Measurements from ENCODE around the gene GLO1. TPM values are rescaled to one million over a fixed set of nuclear protein-coding genes. Genes with fewer than 3 reads are reported as not detected.

The GLO1 gene
- polyA plus RNA-seq, 1 experiment, result 123 TPM

- ChIA-PET POLR2A (no interaction called here), CTCF (no interaction called here)
- no peak for TF ChIP-seq CTCF (IDR thresholded peaks at IDR 0.05; ENCODE audit: low read depth, low read length)
- no peaks in the 10 kb centered on the region for H3K9me3 ChIP-seq (ENCODE audit: control insufficient read depth, insufficient read depth, low read length)
- H3K27me3 ChIP-seq (ENCODE audit: control insufficient read depth, insufficient read depth, low read length), result no peaks in the 10 kb centered on the region
- H3K27ac ChIP-seq (ENCODE audit: low read depth, low read length), result no peak overlapping the region
- H3K4me3 ChIP-seq (ENCODE audit: low read depth, low read length), result no peak overlapping the region
- no peak for DNase-seq (ENCODE audit: low read depth, low spot score)
These were observed 15.4 kb downstream of the GLO1 start for GRCh38 chr6:38687549-38687948.

GRCh38 chr6:38687043-38687353 is 15.9 kb downstream of the GLO1 start:
- ChIA-PET CTCF (no interaction called here), POLR2A (interaction anchor here (0.8 kb wide), 1 partner anchor 255 kb away, joined by 3 read pairs; no protein-coding TSS in a partner anchor)
- no peak for TF ChIP-seq CTCF (IDR thresholded peaks at IDR 0.05; ENCODE audit: low read depth, low read length)
- H3K27me3 ChIP-seq (ENCODE audit: control insufficient read depth, insufficient read depth, low read length), result no peaks in the 10 kb centered on the region
- H3K27ac ChIP-seq (ENCODE audit: low read depth, low read length), result no peak overlapping the region
- H3K9me3 ChIP-seq (ENCODE audit: control insufficient read depth, insufficient read depth, low read length), result no peaks in the 10 kb centered on the region
- no peak overlapping the region for H3K4me3 ChIP-seq (ENCODE audit: low read depth, low read length)
- no peak for DNase-seq (ENCODE audit: low read depth, low spot score)

GRCh38 chr6:38686270-38687042 is 16.5 kb downstream of the GLO1 start:
- Histone ChIP-seq H3K9me3 (ENCODE audit: control insufficient read depth, insufficient read depth, low read length) (no peaks in the 10 kb centered on the region), H3K27ac (ENCODE audit: low read depth, low read length) (no peak overlapping the region), H3K27me3 (ENCODE audit: control insufficient read depth, insufficient read depth, low read length) (no peaks in the 10 kb centered on the region), H3K4me3 (ENCODE audit: low read depth, low read length) (no peak overlapping the region)
- TF ChIP-seq CTCF (IDR thresholded peaks at IDR 0.05; ENCODE audit: low read depth, low read length), result no peak
- ChIA-PET POLR2A (interaction anchor here (0.6 to 0.8 kb wide), 2 partner anchors 17 to 255 kb away, joined by 3 read pairs; no protein-coding TSS in a partner anchor), CTCF (no interaction called here)
- no peak for DNase-seq (ENCODE audit: low read depth, low spot score)

GRCh38 chr6:38684904-38685303 is 18.0 kb downstream of the GLO1 start:
- no peak overlapping the region for H3K4me3 ChIP-seq (ENCODE audit: low read depth, low read length)
- TF ChIP-seq CTCF (IDR thresholded peaks at IDR 0.05; ENCODE audit: low read depth, low read length), result no peak
- POLR2A ChIA-PET, result no interaction called here
- no peaks in the 10 kb centered on the region for H3K27me3 ChIP-seq (ENCODE audit: control insufficient read depth, insufficient read depth, low read length)
- CTCF ChIA-PET, result no interaction called here
- no peaks in the 10 kb centered on the region for H3K9me3 ChIP-seq (ENCODE audit: control insufficient read depth, insufficient read depth, low read length)
- H3K27ac ChIP-seq (ENCODE audit: low read depth, low read length), result no peak overlapping the region
- no peak for DNase-seq (ENCODE audit: low read depth, low spot score)

- DNase-seq (ENCODE audit: low read depth, low spot score), result no peak
- CTCF ChIA-PET, result interaction anchor here (0.6 kb wide), 1 partner anchor 15 kb away, joined by 3 read pairs; no protein-coding TSS in a partner anchor
- Histone ChIP-seq H3K9me3 (ENCODE audit: control insufficient read depth, insufficient read depth, low read length) (no peaks in the 10 kb centered on the region), H3K27ac (ENCODE audit: low read depth, low read length) (no peak overlapping the region), H3K4me3 (ENCODE audit: low read depth, low read length) (no peak overlapping the region), H3K27me3 (ENCODE audit: control insufficient read depth, insufficient read depth, low read length) (no peaks in the 10 kb centered on the region)
- TF ChIP-seq CTCF (IDR thresholded peaks at IDR 0.05; ENCODE audit: low read depth, low read length), result no peak
- POLR2A ChIA-PET, result no interaction called here
These were observed 18.7 kb downstream of the GLO1 start for GRCh38 chr6:38684237-38684636.
